SK-MEL-5 (cell line): ENCODE data around the gene MACROH2A2. TPM values are rescaled to one million over a fixed set of nuclear protein-coding genes. Genes with fewer than 3 reads are reported as not detected.

Experiments used
- total RNA-seq: library from RNA; depleted of rRNA; stranded (reverse); fragments of >200 nt; shearing (Covaris generic); gene quantifications from 2 replicates; pipeline ENCODE4 v1.2.3, GENCODE V29; 2014; rRNA removed

Gene MACROH2A2
- total RNA-seq, 1 experiment from 2014 or later, result 3.8 TPM

Other genes with a start within 250 kb of the MACROH2A2 start
- gene AIFM2, start 80.0 kb downstream of the MACROH2A2 start, total RNA-seq, result 8.1 and 8.2 TPM in 2 replicates
- gene TYSND1, start 93.9 kb downstream of the MACROH2A2 start, total RNA-seq, result 22.7 and 24.4 TPM in 2 replicates
- gene SAR1A, start 117.7 kb downstream of the MACROH2A2 start, total RNA-seq, result 71.4 and 73.2 TPM in 2 replicates
- gene PPA1, start 180.6 kb downstream of the MACROH2A2 start, total RNA-seq, result 157 and 183 TPM in 2 replicates
- gene NPFFR1, start 231.2 kb downstream of the MACROH2A2 start, total RNA-seq, result not detected in 2 replicates